Activated T-cell treated with anti-CD3 and anti-CD28 coated beads, Interleukin-2, amount 50 U/mL, for 1 hour (primary cell): Measurements from ENCODE around the gene ELMO2.
"Not testable (repeated sequence)": the region's sequence is repeated elsewhere in the genome, so short reads cannot be mapped to it uniquely, and the experiment has no call there.

ENCODE experiments used
- DNase-seq: peaks from one replicate; pipeline ENCODE4 v3.0.0-alpha.2; 2020

Gene ELMO2

GRCh38 chr20:46401478-46401860 is 4.9 kb downstream of the ELMO2 start:
- DNase-seq: no peak

- no peak for DNase-seq
Measured at GRCh38 chr20:46400828-46401477, 5.5 kb downstream of the ELMO2 start.

DNA sequence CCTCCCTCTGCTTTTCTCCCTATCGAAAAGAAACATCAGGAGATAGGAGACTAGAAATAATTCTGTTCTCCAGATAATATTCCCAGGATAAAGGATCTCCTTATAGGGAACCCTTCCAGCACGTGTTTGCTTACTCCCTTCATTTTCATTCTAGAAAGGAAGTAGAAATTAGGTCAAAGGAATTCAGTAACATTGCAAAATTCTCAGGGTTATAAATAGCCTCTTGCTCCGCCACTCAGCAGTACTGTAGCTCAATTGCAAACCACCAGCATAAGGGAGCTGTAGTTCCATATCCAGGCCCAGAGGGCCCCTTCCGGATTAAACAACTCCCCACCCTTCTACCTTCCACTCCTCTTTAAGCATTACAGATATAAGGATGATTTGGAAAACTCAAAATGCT is 6.2 kb downstream of the ELMO2 start:
- DNase-seq: no peak

DNA sequence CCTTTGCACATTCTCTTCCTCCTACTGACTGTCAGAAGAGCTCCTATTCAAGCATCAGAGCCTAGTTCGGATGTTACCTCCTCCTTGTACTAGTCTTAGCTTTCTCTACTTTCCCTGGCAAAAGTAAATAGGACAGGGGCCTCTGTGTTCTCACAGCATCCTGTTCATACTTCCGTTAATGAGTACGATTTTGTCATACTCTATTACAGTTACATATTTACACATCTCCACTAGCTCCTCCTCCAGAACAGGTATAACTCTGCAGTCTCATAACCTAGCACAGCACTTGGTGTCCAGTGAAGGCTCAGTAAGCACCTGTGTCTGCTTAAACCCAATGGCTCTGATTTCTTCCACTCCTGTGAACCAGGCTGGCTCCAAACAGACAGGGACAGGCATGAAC is 7.0 kb downstream of the ELMO2 start:
- DNase-seq: no peak

DNA sequence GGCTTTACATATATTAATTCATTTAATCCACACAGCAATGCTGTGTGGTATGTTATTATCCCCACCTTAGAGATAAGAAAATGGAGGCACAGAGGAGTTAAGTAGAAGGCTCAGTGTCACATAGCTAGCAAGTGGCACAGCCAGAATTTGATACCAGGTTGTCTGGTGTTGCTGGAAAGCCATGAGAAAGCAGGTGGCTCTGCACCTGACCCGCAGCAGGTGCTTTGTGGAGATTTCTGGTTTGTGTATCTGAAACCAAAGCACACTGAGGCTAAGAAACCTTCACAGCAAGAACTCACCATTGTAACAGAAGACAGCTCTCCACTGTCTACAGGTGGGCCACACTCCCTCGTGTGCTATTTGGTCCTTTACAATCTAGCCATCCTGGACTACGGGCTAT is 7.5 kb downstream of the ELMO2 start:
- DNase-seq: no peak

DNA sequence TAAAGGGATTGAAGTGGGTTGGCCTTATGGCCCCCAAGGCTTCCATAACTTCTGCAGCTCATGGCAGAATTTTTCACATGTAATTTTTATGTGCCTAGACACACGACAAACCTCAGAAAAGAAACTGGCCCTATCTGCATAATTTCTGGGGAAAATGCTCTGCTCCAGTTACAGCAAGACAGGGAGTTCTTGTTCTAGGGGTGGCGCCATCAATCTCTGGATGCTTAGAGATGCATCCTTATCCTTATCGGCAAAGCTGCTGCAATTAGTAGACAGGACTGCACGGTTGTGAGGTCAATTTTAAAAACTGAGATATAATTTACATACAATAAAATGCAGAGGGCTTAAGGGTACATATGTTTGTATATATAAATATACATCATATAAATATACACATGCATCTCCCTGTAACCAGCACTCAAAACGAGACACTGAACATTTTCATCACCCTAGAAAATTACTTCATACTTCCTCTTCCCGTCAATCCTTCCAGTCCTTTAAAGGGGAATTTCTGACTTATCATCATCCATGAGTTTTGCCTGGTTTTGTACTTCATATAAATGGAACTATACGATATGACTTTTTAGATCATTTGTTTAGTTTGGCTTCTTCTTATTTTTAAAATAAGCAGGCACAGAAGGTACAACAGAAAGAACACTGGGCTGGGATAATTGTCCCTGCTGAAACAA is 10.2 kb downstream of the ELMO2 start:
- no peak for DNase-seq

GRCh38 chr20:46394872-46395760 is 11.3 kb downstream of the ELMO2 start:
- no peak for DNase-seq

- DNase-seq: no peak
Measured at GRCh38 chr20:46393967-46394366, 12.4 kb downstream of the ELMO2 start.

- no peak for DNase-seq
Measured at GRCh38 chr20:46388937-46389336, 17.5 kb downstream of the ELMO2 start.

GRCh38 chr20:46388201-46388836 is 18.1 kb downstream of the ELMO2 start:
- no peak for DNase-seq

GRCh38 chr20:46387054-46387453 is 19.4 kb downstream of the ELMO2 start:
- DNase-seq: not testable (repeated sequence)

GRCh38 chr20:46378412-46379009 is 27.9 kb downstream of the ELMO2 start:
- DNase-seq: no peak

- no peak for DNase-seq
Measured at GRCh38 chr20:46377518-46377917, 28.9 kb downstream of the ELMO2 start.

DNA sequence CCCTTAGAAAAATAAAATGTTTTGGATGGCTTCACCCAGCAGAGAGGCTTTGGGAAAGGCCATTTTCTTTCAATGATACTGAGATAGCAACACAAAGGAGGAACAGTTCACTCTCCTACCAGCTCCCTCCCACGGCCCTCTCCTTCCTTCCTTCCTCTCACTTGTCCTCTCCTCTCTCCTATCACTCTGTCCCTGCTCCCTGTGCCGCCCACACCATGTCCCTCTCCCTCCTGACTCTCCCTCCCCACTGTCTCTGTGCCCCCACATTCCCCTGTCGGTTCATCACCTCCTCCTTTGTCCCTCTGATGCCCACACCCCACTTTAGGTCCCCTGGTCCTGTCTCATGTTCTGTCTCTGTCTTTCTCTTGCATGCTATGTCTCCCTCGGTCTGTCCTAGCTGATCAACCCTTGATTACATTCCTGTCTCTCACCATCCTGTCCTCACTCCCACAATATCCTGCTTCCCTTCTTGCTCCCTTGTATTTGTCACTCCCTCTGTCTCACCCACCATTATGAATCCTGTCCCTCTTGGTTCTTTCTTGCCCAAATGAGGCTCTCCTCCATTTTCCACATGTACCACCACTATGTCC is 30.1 kb downstream of the ELMO2 start:
- no peak for DNase-seq

- DNase-seq: no peak
Measured at GRCh38 chr20:46375771-46376170, 30.6 kb downstream of the ELMO2 start.

DNA sequence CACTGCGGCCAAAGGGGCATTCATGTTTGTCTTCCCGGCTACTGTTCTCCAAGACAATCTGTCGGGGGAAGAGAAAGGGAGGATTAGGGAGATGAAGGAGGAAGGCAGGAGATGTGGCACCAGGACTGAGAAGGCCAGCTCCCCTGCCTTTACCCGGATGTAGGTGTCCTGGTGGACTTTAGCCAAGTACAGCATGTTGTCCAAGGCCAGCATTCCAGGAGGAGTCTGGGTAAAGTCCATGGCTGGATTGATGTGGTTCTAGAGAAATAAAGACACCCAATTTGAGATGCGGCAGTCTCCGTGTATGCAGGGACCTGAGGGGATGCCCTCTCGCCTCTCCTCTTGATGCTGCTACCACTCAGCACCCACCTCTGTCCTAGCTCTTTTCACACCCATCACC is 32.0 kb downstream of the ELMO2 start:
- no peak for DNase-seq

DNA sequence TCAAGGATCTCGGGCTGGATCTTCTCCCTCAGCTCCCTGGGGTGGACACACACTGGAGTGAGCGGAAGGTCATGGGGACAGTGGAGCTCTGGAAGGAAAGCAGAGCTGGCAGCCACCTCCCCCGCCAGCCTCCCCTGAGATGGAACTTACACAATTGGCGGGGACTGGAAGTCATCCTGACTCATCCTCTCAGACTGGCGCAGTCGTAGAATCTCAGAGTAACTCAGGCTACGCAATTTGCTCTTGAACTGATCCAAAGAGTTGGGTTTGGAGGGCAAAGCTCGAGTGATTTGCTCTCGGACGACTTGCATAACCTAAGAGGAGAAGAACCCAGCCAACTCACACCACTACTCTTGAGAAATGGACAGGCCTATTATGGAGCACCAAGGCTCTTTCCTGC is 34.8 kb downstream of the ELMO2 start:
- DNase-seq: no peak

DNA sequence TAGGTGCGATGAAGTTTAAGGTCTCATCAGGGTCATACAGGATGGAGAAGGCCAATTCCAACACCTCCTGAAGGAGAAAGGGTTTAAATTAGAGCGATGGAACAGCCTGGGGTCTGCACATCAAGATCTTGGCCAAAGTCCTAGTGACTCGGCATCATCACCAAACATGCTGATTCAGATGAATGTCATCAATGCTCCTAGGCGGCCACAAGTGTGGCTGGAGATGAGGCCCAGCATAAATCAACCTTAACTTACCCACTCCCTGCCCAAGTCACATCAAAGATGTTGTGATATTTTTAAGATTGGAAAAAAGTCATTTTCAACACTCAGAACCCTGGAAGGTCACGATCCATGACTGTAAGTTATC is 37.5 kb downstream of the ELMO2 start:
- DNase-seq: no peak

DNA sequence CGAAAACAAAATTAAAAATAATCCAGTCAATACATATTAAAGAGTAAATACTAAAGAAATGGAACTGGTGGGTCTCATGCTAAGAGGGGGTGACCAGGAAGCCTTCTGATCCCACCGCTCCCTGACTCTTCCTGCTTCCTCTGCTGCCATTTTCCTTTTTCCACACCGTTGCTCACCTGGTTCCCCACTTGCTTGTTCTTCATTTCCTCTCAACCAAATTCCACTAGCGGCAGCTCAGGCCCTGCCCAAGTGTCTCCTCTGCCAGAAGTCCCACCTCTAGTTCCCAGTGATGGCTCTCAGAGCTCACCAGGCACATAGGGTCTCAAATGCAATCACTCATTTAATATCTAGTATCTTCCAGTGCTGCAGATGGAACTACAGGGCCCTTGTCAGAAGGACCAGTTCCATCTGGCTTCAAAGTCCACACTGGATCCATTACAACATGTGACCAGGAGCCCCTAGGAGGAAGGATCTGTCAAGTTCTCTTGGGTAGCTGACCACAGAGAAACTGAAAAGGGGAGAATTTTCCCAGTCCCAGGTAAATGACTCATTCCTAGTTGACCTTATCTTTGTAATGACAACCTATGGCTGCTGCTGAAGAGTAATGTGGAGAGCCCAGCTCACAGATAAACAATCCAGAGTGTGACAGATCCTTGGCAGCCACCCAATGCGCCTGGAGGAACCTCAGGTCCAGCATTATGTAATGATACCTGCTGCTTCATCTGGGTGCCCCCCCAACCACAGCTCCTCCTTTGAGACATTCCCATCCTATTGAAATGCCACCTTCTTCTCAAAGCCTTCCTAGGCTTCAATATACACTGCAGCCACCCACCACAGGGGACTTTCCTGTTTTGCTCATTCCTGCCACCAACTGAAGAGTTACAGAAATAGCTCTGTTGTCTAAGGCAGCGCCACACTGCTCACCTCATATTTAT is 38.2 kb downstream of the ELMO2 start:
- no peak for DNase-seq

DNA sequence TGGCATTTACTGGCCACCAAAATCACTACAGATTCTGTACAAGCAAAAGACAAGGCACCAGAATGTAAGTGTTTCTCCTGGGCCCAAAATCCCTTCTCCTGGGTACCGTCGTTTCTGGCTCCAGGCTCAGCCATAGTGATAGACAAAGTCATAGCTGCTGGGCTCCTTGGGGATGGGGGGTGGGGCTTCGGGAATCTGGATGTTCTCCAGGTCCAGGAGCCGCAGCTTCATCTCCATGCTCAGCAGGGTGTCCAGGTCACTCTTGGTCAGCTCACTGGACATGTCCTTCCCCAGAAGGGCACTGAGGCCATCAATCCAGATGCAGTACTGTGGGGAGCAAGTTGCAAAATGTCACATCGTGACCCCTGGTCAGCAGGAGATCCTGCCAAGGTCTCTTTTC is 39.2 kb downstream of the ELMO2 start:
- DNase-seq: no peak

DNA sequence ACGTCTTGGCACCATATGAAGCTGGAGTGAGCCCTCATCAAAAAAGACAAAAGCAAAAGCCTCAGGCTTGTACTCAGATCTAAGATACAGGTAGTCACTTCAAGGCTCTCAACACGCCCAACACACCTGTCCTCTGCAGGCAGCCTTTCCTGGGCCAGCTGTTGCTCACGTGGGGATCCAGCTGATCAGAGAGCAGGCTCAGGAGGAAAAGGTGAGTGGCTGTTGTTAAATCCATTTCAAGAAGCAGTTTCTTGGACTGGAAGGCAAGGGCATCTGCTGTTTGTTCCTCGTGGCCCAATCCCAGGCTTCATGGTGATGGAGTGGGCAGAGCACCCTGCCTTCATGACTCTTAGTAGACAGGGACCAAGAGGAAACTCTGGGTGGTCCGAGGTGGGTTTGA is 39.6 kb downstream of the ELMO2 start:
- peak; percentile 9 for DNase-seq
